Stimulated activated CD8-positive, alpha-beta memory T cell treated with anti-CD3 and anti-CD28 coated beads, Interleukin-12 subunit alpha, Interleukin-12 subunit beta, amount 100 ng/mL, for 24 hours (primary cell): ENCODE data around the gene TTLL7.
"Not testable (repeated sequence)": the region's sequence is repeated elsewhere in the genome, so short reads cannot be mapped to it uniquely, and the experiment has no call there.

Experiments
- DNase-seq: peaks from one replicate; pipeline ENCODE4 v3.0.0-alpha.2; 2020; ENCODE audit errors: extremely low read depth

Gene TTLL7

DNA sequence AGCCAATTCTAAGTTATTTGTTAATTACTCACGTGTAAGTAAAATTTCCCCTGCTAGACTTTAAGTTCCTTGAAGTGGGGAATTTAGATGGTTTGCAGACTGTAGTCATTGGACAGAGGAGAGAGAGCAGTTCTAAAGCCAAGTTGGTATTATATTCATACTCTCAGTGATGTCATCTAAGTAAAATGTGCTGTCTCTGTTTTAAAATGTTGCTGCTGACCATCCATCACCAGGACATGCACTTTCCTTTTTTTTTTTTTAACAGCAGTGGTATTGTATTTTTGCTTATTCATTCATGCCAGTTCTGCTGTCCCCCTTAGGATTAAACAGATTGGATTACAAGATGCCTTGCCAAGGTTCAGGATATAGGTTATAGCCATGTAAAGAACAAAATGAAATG lies 2.3 kb downstream of the TTLL7 start:
- no peak for DNase-seq

DNA sequence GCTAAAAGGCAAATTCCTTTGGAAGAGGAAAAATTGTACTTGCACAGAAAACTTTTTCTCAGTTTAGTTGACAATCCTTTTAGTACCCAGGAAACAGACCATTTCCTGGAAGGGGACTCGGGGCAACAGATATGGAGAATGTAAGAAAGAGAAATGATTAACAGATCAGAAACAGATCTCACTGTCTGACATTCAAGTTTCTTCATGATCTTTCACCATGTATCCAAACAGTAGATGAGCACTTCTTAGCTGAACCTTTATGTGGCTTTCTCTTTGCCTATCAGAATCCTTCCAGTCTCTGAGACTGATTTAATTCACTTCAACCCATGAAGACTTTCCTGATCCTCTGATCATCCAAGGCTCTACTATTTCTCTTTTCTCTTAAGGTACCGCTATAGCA lies 2.7 kb downstream of the TTLL7 start:
- DNase-seq: no peak

DNA sequence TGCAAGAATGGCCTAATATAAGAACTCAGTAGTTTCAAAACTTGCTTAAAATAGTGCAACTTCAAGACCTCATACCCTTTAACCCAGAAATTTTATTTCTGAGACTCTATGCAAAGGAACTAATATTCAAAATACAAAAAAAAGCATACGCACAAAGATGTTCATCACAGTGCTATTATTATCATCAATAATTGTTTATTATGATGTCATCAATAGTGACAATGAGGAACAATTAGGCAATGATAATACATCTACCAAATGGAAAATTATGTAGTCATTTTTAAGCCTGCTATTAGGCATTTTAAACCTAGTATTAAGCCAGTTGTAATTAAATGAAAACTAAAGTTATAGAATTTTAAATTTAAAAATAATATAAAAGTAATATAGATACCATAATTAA lies 3.3 kb downstream of the TTLL7 start:
- no peak for DNase-seq

DNA sequence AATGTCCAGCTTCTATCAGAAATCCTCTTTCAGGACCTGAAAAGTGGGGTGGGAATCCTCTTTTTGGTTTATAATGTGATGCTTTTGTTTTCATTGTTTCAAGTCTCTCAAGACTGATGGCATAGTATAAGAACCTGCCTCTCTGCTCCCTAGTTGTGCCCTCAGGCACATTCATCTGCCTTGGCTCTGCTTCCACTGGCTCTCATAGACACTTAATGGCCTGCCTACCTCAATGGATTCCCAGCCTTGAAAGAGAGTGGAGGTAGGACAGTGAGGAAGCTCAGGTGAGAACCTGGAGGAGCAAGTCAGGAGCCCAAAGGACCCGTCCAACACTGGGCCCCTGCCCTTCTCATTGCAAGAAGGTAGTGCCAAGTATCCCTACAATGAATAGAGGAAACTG lies 4.8 kb downstream of the TTLL7 start:
- no peak for DNase-seq

DNA sequence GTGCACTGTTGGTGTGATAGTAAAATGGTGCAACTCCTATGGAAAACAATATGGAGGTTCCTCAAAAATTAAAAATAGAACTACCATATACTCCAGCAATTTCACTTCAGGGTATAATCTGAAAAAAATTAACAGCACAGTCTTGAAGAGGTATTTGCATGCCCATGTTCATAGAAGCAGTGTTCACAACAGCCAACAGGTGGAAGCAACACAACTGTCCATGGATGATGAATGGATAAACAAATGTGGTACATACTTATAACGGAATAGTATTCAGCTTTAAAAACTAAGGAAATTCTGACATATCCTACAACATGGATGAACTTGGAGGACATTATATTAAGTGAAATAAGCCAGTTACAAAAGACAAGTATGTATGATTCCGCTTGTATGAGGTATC lies 8.2 kb downstream of the TTLL7 start:
- DNase-seq: no peak

DNA sequence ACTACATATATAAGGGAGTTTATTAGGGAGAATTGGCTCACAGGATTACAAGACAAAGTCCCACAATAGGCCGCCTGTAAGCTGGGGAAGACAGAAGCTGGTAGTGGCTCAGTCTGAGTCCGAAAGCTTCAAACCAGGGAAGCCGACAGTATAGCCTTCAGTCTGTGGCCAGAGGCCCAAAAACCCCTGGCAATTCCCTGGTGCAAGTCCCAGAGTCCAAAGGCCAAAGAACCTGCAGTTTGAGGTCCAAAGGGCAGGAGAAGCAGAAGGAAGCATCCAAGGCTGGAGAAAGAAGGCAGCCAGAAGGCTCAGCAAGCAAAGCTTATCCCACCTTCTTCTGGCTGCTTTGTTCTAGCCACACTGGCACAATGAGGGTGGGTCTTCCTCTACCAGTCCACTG lies 13.9 kb downstream of the TTLL7 start:
- no peak for DNase-seq

DNA sequence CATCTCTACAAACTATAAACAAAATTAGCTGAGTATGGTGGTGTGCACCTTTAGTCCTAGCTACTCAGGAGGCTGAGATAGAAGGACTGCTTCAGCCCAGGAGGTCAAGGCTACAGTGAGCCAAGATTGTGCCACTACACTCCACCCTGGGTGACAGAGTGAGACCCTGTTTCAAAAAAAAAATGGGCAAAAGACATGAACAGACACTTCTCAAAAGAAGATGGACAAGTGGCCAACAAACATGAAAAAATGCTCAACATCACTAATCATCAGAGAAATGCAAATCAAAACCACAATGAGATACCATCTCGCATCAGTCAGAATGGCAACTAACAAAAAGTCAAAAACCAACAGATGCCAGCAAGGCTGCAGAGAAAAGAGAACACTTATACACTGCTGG lies 15.0 kb downstream of the TTLL7 start:
- DNase-seq: not testable (repeated sequence)

DNA sequence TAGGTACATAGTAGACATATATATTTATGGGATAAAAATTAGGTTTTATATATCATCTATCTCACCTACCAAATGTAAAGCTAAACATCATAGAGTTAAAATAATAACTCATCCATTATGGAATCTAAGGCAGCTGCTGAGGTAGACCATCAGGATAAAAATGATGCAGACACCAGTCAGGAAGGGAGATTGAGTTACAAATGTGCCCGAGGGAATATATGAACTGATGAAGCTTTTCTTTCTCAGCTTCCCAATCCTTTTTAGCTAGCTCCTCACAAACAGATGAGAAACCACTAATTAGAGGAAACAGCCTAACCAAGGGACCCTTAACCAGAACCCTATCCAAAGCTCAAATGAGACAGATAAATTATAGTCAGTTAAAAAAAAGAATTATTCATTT lies 20.9 kb downstream of the TTLL7 start:
- DNase-seq: no peak

DNA sequence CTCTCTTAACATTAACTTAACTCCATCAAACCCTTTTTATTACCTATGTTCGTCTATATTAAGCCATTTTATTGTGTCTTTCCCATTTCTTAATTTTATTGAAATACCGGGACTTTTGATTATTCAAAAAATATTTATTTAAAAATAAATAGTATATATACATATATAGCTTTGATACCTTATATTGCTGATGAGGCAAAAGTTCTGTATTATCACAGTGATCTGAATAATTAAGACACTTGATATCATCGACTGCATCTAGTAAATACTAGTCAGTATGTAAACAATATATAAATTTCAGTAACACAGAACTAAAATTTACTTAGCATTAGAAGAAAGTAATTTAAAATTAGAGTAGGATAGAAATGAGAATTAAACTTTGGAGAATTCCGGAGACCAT lies 22.0 kb downstream of the TTLL7 start:
- no peak for DNase-seq

DNA sequence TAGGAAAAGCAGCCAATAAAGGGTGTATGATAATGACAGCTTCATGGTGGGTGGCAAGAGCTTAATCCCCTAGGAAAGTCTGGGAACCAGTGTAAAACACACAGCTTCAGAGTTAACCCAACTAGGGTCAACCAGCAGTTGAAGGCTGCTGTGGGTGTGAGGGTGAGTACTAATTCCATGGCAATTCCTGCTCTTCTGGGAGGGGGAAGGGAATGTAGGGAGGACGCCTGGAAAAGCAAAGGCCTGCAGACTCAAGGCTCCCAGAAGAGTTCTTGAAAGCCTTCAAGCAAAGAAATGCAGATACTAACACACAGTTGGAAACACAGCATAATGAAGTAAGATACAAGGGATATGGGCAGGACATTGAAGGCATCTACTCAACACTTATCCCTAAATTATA lies 28.1 kb downstream of the TTLL7 start:
- no peak for DNase-seq

DNA sequence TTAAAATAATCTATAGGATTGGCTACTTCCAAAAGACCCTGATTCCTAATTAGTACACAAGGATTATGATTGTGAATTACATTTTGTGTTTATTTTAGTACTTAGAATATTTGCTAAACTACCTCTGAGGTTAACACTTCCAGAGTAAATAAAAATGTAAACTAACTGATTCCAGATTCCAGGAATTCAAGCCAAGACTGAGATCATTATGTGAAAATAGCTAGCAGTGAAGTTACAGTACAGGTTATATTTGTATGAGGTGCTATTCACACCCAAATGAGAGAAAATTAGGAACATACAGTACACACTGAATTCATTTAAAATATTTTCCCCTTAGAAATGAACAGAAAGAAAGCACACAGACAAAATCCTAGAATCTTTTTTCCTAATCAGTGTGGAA lies 28.8 kb downstream of the TTLL7 start:
- DNase-seq: no peak

DNA sequence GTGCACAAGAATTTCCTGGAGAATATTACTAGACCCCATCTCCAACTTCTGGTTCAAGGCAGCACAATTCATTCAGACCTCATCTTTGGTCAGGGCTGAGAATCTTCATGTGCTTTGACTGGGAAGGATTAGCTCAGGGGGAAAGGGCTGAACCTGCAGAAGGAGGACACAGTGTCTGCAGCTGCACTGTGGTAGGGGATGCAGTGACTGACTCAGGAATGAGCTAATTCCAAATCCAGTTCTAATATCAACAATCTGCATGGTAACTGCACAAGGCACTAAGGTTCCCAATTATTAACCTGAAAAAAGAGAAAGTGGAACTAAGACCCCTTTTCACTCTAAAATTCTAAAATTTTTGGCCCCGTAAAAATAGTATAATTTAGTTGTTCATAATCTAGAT lies 31.6 kb downstream of the TTLL7 start:
- no peak for DNase-seq

DNA sequence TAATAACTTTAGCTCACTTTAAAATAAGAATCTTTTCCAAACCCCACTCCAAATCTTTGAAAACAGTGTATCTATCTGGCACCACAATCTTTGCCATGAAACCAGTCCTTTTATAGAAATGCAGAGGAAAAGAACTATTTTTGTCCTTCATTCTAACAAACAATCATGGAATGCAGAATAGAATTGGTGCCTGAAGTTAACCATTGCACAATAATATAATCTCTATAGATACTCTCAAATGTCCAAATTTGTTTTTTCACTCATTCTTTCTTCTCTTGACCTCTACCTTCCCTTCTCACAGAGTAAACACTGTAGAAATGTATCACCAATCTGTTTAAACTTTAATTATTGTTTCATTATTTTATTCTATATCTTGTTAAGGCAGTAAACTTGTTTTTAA lies 34.8 kb downstream of the TTLL7 start:
- DNase-seq: no peak

DNA sequence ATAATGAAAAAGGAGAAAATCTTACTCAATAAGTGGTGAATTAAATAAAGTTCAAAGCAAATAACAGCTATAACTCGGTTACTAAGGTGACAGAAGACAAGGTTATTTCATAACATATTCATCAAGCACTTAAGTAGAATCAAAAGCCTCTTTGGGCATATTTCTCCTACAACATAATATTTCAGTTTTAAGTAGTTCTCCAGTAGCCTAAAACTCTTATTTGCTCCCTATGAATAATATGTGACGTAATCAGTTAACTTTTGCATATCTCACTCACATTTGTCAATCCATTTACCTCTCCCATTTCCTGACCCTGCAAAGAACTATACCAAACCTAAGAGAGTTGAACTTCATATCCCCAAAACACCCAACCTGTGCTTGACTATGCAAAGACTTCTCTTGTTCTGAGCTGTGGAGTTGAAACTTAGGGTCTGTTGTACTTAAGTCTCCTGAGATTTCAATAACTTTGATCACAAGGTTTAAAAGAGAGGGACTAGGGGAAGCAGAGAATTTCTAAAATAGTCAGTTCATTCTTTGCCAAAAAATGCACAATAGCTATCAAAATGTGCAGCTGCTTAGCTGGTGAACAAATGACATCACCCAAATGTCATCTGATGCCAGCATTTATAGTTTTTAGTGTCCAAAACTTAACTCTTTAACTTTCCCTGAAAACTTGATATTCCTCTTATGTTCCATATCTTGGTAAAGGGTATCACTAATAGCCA lies 37.2 kb downstream of the TTLL7 start:
- DNase-seq: no peak

DNA sequence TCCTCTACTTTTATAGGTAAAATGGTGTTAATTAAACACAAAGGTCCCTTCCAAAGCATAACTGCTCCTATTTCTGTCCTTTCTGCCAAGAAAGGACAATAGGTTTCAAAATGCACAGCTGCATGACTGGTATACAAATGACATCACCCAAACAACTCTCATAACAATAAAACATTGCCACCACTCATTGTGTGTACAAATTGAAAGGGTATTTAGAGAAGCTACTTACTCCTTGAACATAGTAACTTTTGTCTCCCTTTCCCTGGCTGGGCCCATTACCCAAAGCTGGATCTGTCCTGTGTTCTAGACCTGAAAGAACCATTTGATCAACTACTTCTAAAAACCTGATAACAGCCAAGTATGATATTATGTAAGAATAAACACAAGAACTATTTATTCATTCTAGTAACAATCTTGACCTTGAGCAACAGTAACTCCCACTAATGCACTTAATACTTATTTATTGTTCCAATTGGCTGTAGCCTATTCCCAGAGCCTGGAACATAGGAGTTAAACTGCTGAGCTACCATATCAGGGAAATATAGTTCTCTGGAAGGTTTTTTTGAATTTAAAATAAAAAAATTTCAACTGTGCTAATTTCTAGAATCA lies 38.2 kb downstream of the TTLL7 start:
- DNase-seq: no peak

DNA sequence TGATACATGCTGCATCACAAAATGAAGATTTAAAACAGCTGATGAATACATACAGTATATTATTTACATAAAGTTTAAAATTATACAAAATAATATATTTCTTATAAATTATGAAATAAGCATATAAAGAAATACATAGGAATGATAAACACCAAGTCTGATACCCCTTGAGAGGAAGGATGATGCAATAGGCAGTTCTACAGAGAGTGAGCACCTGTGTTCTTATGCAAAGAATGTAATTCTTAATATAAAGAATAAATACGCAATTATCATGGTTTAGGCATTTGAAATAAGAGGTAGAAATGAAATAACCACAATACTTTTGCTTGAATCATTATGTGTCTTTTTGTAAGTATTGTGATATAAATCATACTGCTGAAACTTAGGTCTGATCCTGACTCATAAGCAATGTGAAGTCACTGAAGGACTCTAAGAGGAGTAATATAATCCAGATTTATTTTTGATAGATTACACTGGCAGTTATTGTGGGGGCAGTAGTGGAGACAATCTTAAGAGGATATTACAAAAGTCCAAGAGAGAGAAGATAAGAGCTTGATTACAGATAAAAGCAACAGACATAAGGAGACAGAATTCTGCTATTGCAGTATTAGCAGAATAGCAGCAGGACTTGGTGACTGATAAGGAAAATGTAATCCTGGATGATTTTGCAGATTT lies 39.0 kb downstream of the TTLL7 start:
- DNase-seq: no peak

DNA sequence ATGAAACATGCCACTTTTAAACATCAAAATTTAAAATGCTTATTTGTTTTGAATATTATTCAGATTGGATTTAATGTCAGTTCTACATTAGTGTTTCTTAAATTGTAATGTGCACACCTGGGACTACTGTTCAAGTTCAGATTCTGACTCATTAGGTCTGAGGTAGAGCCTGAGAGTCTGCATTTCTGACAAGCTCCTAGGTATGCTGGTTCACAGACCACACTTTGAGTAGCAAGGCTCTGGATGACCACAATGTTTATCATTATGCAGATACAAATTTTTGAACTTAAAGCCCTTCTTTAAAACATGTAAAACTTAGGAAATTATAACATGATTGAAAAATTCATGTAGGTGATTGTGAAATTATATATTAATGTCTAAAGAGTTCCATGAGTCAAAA lies 40.2 kb downstream of the TTLL7 start:
- no peak for DNase-seq

DNA sequence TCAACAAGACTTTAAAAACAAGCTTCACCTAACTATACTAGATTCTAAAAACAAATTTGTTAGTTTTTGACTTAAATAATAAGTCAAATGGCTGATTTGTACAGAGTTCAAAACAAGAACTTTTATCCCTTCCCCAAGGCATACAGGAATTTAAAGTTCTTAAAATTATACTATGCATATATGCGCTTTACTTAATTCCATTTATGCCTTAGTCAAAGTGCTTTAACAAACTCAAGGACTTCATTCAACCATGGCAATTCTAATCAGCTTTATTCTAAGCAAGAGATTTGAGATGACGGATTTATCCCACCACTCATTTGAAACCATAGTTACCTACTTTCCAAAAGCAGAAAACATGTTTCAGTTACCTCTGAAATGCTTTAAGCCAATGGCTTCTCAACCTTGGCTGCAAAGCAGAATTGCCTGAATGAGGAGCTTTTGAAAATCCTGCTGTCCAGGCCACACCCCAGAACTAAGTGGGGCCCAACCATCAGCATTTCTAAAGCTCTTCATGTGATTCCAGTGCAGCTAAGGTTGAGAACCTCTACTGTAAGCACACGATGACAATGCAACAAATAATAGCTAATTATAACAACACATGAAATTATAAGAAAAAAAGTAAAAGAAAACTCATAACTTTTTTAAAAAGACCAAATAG lies 44.6 kb downstream of the TTLL7 start:
- DNase-seq: no peak

DNA sequence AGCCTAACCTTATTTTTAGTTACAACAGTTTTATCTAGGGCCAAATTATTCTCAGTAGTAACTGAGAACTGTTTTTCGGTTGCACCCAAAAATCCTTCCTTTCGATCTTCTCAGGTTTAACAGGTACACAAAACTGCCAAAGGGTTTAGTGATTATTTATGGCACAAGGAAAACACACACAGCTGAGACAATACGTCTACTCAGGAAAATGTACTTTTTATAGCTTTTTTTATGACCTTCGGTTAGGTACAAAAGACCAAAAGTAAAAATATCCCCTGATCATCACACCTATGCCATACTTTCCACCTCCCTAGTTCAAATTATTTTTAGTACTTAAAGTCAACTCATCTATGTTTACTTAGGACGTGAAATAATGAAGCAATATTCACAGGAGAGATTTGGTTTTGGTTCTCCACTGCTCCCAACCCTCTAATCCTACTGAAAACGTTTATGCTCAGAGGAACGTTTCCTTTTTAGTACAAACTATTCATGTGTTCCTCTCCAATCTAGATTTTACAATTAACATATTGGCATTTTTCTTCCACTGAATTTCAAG lies 48.7 kb downstream of the TTLL7 start:
- no peak for DNase-seq

DNA sequence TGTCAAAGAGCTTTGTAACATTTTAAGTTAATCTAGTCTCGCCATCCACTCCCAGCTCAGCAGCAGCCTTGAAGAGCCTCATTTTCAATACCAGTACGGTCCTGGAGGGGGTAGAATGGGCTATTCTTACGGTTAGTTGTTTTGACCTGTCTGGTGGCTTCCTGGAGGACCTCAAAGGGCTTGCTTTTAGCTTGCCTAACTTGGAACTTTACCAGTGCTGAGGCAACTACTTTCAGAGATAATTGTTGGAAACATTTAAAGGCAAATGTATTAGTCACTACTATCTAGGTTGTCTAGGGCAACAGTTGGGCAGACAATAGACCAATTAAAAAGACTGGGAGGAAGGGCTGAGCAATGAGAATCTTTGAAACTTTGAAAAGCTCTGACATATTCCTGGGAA lies 56.0 kb downstream of the TTLL7 start:
- DNase-seq: no peak

DNA sequence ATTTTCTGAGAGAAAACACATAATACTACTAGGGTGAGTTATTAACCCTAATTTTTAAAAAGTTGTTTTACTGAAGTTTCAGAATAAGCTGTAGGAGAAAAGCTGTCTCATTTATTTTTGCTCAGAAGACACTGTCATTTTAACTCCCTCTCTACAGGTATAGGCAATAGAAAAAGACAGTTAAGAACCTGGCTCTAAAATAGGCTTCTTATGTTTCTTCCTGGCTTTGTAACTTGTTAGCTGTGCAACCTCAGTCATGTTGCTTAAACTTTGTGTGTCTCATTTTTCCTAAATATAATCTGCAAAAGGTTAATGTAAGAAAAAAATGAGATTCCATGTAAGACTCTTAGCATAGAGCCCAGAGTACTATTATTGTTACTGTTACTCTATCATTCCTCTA lies 64.4 kb downstream of the TTLL7 start:
- no peak for DNase-seq

DNA sequence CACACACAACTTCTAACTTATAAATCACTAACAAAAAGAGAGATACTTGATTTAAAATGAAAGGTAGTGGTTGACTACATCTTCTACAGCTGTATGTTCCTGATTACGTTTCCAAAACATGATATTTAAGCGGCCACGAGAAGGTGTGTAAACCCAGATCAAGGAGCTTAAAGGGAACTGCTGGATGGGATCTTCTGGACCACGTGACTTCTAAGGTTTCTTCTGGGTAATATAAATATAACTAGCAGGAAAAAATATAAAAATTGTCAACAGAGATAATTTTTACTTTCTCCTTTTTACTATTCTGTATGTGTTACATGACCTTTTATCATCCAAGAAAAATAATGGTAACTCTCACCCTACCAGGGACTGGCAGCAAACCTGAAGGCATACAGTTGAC lies 66.2 kb downstream of the TTLL7 start:
- no peak for DNase-seq

DNA sequence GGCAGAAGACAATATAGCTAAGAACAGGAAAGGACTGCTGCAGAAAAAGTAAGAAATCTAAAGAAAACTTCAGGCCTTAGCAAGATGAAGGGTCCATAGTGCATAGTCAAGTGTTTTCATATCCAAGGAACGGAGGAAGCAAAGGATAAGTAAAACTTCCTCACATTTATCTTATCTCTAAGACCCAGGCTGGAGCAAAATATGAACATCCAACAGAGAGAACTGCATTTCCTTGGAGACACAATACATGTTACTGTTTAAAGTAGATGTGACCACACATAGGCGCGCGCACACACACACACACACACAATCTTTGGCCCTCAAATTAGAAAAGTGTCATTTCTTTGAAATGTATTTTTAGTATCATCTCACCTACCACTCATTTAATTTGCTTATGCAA lies 66.7 kb downstream of the TTLL7 start:
- DNase-seq: no peak
